Small intestine (tissue), 7 donors: ENCODE results near the gene HDAC10. TPM values are rescaled to one million over a fixed set of nuclear protein-coding genes. Genes with fewer than 3 reads are reported as not detected.
"Not testable (repeated sequence)": the region's sequence is repeated elsewhere in the genome, so short reads cannot be mapped to it uniquely, and the experiment has no call there.

Experiments
- DNase-seq, 2 donors: peaks; one replicate each; pipeline versions ENCODE4 v3.0.0 to v3.0.0-alpha.2; 2013
- FAIRE-seq: peaks from 2 replicates; lab custom pipeline; 2012; peaks lifted over from hg19 to GRCh38; lab: Jason Lieb, UNC
- H3K27ac ChIP-seq, 3 donors: one replicate each; pipeline ENCODE4 v1.5.1; 2013; ENCODE audit warnings: low read length in 2 of 3, mild to moderate bottlenecking in 2 of 3, control low read depth in 1 of 3, inconsistent platforms in 1 of 3, low read depth in 1 of 3, moderate library complexity in 1 of 3
- H3K27me3 ChIP-seq, 3 donors: one replicate each; pipeline ENCODE4 v1.6.1; 2013; ENCODE audit warnings: low read length in 3 of 3, inconsistent platforms in 1 of 3; ENCODE audit not compliant: control insufficient read depth in 3 of 3, insufficient read depth in 3 of 3
- H3K36me3 ChIP-seq, 3 donors: one replicate each; pipeline ENCODE4 v1.6.1; 2013; ENCODE audit warnings: low read length in 3 of 3, inconsistent platforms in 1 of 3, low read depth in 1 of 3, mild to moderate bottlenecking in 1 of 3, moderate library complexity in 1 of 3; ENCODE audit not compliant: control insufficient read depth in 3 of 3, insufficient read depth in 2 of 3
- H3K4me1 ChIP-seq, 3 donors: one replicate each; pipeline ENCODE4 v1.6.1; 2013; ENCODE audit warnings: low read length in 2 of 3, inconsistent platforms in 1 of 3, low read depth in 1 of 3, mild to moderate bottlenecking in 1 of 3, moderate library complexity in 1 of 3; ENCODE audit not compliant: control insufficient read depth in 3 of 3, insufficient read depth in 2 of 3
- H3K4me3 ChIP-seq, 3 donors: one replicate each; pipeline ENCODE4 v1.5.1; 2013; ENCODE audit warnings: low read length in 3 of 3, control low read depth in 1 of 3, inconsistent platforms in 1 of 3, low read depth in 1 of 3, mild to moderate bottlenecking in 1 of 3, moderate library complexity in 1 of 3
- H3K9me3 ChIP-seq, 2 donors: one replicate each; pipeline ENCODE4 v1.6.1; 2013; ENCODE audit warnings: low read depth in 1 of 2, low read length in 1 of 2; ENCODE audit not compliant: control insufficient read depth in 2 of 2, insufficient read depth in 1 of 2
- WGBS, 3 donors: extraction: QIAGEN DNeasy Blood & Tissue Kit; methylation state at CpG; one replicate each; pipeline ENCODE4 v1.1.7; 2013; 5-methylcytosine and 5-hydroxymethylcytosine counted together
- polyA plus RNA-seq, 4 donors: library from polyadenylated mRNA; stranded (reverse) in 3 of 4; unstranded in 1 of 4; fragments of 200-250 nt in 3 of 4; fragments of 120-200 nt in 1 of 4; gene quantifications; one replicate each; pipeline versions ENCODE4 v1.2.1 to v1.2.3, GENCODE V29; 2013
- donor health status: healthy with polysubstance abuse.
- donor health status: control.
- donor health status: control.
- donor health status: Bipolar disorder and iron deficiency.
- donor health status: healthy.

Gene HDAC10
- polyA plus RNA-seq, 4 donors: 15.9 to 53.1 (median 27.5) TPM

- no peak overlapping the region for H3K27ac ChIP-seq
- peaks cover 18 to 88% (median 33%) of the 10 kb centered on the region in 3 donors for H3K36me3 ChIP-seq
- no peak for FAIRE-seq
- no peak for DNase-seq
- H3K4me1 ChIP-seq: peaks cover 0 to 8% (median 0%) of the 10 kb centered on the region in 3 donors
- WGBS, 3 donors: 70 to 84% (median 71%) methylated on average over 24 to 25 of the region's 25 CpGs
- no peaks in the 10 kb centered on the region for H3K27me3 ChIP-seq
- no peaks in the 10 kb centered on the region for H3K9me3 ChIP-seq
- H3K4me3 ChIP-seq: no peak overlapping the region
These were observed 26.7 kb upstream of the HDAC10 start for GRCh38 chr22:50277761-50278160.

DNA sequence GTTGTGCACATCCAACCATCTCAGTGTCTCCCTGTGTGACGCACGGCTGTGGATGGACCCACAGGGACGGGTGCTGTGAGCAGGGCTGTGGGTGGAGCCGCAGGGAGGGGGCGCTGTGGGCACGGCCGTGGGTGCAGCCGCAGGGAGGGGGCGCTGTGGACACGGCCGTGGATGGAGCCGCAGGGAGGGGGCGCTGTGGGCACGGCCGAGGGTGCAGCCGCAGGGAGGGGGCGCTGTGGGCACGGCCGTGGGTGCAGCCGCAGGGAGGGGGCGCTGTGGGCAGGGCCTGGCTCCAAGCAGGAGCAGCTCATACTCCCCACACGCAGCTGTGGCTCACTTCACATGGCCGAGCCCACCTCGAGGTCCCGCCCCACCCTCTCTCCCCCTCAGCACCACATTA is 25.1 kb upstream of the HDAC10 start:
- Histone ChIP-seq H3K27me3 (peaks cover 0 to 4% (median 0%) of the 10 kb centered on the region in 3 donors), H3K36me3 (peaks cover 17 to 75% (median 31%) of the 10 kb centered on the region in 3 donors), H3K9me3 (no peaks in the 10 kb centered on the region), H3K4me1 (peaks cover 2 to 4% (median 4%) of the 10 kb centered on the region in 3 donors), H3K4me3 (no peak overlapping the region), H3K27ac (peak overlapping the region in 2 of 3 donors; percentile 36 to 57)
- 57 to 73% (median 62%) methylated on average over 25 of the region's 25 CpGs for WGBS, 3 donors
- no peak for FAIRE-seq
- DNase-seq: peak; percentile 43 to 61

DNA sequence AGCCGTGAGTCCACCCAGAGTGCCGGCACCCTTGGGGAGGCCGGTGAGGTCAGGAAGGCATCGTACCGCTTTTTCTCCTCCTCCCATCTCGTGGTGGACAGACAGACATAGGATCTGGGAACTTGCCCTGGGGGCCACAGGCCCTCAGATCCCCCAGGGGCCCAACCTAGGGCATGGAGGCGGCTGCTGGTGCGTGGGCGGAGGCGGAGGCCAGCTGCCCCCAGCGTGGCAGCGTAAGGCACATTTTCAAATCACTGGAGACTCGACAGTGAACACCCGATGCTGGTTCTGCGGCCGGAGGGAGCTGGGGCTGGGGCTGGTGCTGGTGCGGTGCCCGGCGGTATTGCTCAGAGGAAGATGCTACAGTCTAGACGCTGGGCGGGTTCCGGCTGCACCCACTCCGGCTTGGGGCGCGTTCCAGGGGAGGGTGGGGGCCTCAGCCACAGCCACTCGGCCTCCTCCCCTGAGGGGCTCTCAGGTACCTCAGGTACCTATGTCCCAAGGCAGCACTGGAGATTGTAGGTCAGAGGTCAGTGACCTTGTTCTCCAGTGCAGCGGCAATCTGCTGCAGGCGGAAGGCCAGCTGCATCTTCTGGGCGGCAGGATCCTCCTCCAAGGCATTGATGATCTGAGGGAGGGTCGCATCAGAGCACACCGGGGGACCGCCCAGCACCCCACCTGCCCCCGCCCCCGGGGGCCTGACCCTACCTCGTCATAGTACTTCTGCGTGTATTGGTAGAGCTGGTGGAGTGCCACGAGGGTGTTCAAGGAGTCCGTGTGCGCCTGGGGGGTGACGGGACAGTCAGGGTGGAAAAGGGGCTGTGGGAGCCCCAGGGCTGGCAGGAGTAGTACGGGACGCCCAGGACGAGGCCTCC is 24.4 kb upstream of the HDAC10 start:
- WGBS, 3 donors: 89 to 91% (median 90%) methylated on average over 43 of the region's 43 CpGs
- H3K4me3 ChIP-seq: no peak overlapping the region
- H3K4me1 ChIP-seq: peaks cover 2 to 11% (median 4%) of the 10 kb centered on the region in 3 donors
- H3K27me3 ChIP-seq: peaks cover 0 to 12% (median 0%) of the 10 kb centered on the region in 3 donors
- H3K27ac ChIP-seq: no peak overlapping the region
- H3K9me3 ChIP-seq: no peaks in the 10 kb centered on the region
- peaks cover 14 to 67% (median 28%) of the 10 kb centered on the region in 3 donors for H3K36me3 ChIP-seq
- FAIRE-seq (no peak), DNase-seq (no peak)

GRCh38 chr22:50274771-50275170 is 23.7 kb upstream of the HDAC10 start:
- peaks cover 0 to 14% (median 0%) of the 10 kb centered on the region in 3 donors for H3K27me3 ChIP-seq
- FAIRE-seq: no peak
- no peak overlapping the region for H3K4me3 ChIP-seq
- no peaks in the 10 kb centered on the region for H3K9me3 ChIP-seq
- peaks cover 2 to 13% (median 5%) of the 10 kb centered on the region in 3 donors for H3K4me1 ChIP-seq
- no peak for DNase-seq
- H3K27ac ChIP-seq: no peak overlapping the region
- peaks cover 12 to 61% (median 22%) of the 10 kb centered on the region in 3 donors for H3K36me3 ChIP-seq
- WGBS, 3 donors: 63 to 70% (median 66%) methylated on average over 7 of the region's 7 CpGs

DNA sequence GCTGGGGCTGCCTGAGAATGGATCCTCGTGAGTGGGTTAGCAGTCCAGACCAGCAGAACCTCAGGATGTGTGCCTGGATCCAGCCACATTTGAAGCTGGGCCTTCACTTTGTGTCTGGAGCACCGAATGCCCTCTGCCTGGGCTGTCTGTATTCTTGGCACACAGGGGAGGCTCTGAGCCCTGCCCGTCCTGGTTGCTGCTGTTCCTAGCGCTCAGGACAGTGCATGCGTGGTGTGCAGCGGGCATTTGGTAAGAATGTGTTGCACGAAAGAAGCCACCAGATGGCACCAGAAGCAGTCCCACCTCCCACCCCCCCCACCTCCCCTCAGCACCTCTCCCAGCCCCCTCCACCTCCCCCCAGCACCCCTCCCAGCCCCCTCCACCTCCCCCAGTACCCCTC is 23.2 kb upstream of the HDAC10 start:
- FAIRE-seq (no peak), DNase-seq (peak; percentile 53 to 66)
- H3K4me1 ChIP-seq: peaks cover 2 to 17% (median 8%) of the 10 kb centered on the region in 3 donors
- 17 to 26% (median 20%) methylated on average over 6 to 7 of the region's 7 CpGs for WGBS, 3 donors
- peaks cover 0 to 18% (median 0%) of the 10 kb centered on the region in 3 donors for H3K27me3 ChIP-seq
- peaks cover 12 to 57% (median 22%) of the 10 kb centered on the region in 3 donors for H3K36me3 ChIP-seq
- H3K4me3 ChIP-seq: no peak overlapping the region
- H3K9me3 ChIP-seq: no peaks in the 10 kb centered on the region
- no peak overlapping the region for H3K27ac ChIP-seq

GRCh38 chr22:50273781-50274180 is 22.7 kb upstream of the HDAC10 start:
- Histone ChIP-seq H3K4me1 (peaks cover 2 to 17% (median 8%) of the 10 kb centered on the region in 3 donors), H3K36me3 (peaks cover 12 to 51% (median 16%) of the 10 kb centered on the region in 3 donors), H3K27me3 (peaks cover 0 to 23% (median 0%) of the 10 kb centered on the region in 3 donors)
- not testable (repeated sequence) for DNase-seq, H3K9me3 ChIP-seq, H3K4me3 ChIP-seq, H3K27ac ChIP-seq, FAIRE-seq
- 80 to 85% (median 83%) methylated on average over 9 to 10 of the region's 10 CpGs for WGBS, 3 donors

DNA sequence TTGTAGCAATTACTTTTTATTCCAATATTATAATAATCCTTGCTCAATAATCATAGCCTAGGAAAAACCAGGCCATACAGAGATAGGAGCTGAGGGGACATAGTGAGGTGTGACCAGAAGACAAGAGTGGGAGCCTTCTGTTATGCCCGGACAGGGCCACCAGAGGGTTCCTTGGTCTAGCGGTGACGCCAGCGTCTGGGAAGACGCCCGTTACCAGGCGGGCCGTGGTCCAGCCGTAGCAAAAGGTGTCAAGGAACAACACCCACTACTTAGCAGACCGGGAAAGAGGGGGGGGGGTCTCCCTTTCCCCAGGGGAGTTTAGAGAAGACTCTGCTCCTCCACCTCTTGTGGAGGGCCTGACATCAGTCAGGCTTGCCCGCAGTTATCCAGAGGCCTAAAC is 22.3 kb upstream of the HDAC10 start:
- Histone ChIP-seq H3K36me3 (peaks cover 12 to 47% (median 15%) of the 10 kb centered on the region in 3 donors), H3K27me3 (peaks cover 0 to 28% (median 0%) of the 10 kb centered on the region in 3 donors), H3K4me1 (peaks cover 2 to 17% (median 8%) of the 10 kb centered on the region in 3 donors)
- not testable (repeated sequence) for H3K4me3 ChIP-seq, FAIRE-seq, H3K9me3 ChIP-seq, DNase-seq, H3K27ac ChIP-seq
- 33 to 60% (median 47%) methylated on average over 10 to 11 of the region's 11 CpGs for WGBS, 3 donors

DNA sequence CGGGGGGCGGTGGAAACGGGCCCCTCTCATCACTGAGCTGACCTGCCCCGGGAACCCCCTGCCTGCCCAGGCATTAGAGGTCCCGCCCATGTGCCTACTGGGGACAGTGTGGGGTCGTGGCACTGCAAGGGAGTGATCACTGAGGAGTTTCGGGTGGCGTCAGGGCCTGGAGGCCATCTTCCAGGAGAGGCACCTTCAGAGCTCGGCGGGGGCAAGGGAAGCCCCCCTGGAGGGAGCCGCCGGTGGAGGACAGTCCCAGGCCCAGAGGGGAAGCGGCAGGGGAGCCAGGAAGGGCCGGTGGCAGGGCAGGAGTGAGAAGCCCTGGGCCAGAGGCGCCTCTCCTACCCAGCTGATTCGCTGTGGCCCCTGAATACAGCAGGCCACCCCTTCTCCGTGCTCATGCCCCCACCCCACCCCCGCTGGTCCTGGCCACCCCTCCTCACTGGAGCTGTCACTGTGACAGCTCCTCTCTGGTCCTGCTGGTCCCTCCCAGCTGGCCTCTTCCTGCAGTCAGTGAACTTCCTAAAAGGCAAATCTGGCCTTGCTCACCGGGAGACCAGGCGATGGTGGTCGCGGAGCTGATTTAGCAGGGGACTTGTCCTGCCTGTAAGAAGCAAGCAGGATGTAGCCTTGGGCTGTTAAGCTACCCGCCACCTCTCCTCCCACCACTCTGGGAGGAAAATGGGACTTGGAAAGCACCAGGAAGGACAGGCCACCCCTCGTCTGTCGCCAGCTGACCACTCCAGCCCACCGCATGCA is 21.2 kb upstream of the HDAC10 start:
- Histone ChIP-seq H3K27ac (no peak overlapping the region), H3K9me3 (no peaks in the 10 kb centered on the region), H3K36me3 (peaks cover 5 to 36% (median 11%) of the 10 kb centered on the region in 3 donors), H3K27me3 (peaks cover 0 to 36% (median 0%) of the 10 kb centered on the region in 3 donors), H3K4me1 (peaks cover 2 to 23% (median 8%) of the 10 kb centered on the region in 3 donors), H3K4me3 (no peak overlapping the region)
- 42 to 54% (median 43%) methylated on average over 17 to 26 of the region's 26 CpGs for WGBS, 3 donors
- no peak for FAIRE-seq
- no peak for DNase-seq
